GM21825 (cell line): ENCODE results near the gene SPIB.
"Not testable (repeated sequence)": the region's sequence is repeated elsewhere in the genome, so short reads cannot be mapped to it uniquely, and the experiment has no call there.

Experiments
- ATAC-seq: cut with Tn5 transposase; IDR thresholded peaks from one replicate; pipeline ENCODE4 v1.9.1; 2021; ENCODE audit warnings: mild to moderate bottlenecking, moderate library complexity; ENCODE audit not compliant: unreplicated experiment

Gene SPIB

DNA sequence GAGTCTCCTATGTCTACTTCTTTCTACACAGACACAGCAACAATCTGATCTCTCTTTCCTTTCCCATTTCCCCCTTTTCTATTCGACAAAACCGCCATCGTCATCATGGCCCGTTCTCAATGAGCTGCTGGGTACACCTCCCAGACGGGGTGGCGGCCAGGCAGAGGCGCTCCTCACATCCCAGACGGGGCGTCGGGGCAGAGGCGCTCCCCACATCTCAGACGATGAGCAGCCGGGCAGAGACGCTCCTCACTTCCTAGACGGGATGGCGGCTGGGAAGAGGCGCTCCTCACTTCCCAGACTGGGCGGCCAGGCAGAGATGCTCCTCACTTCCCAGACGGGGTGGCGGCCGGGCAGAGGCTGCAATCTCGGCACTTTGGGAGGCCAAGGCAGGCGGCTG, 27.8 kb upstream of the SPIB start:
- not testable (repeated sequence) for ATAC-seq

DNA sequence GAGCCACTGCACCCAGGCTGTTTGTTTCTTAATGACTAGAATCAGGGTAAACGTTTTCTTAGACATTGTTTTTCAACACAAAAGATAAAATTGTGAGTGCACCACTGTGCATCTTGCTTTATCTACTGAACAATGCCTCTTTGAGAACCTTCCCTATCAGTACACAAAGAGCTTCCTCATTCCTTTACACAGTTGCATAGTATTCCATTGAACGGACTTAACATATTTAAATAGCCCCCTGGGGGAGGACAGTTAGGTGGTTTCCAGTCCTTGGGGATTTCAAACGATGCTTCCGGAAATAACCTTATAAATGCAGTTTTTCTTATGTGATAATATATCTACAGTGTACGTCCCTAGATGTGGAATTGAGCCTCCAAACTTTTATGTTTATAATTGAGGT, 26.0 kb upstream of the SPIB start:
- no peak for ATAC-seq

DNA sequence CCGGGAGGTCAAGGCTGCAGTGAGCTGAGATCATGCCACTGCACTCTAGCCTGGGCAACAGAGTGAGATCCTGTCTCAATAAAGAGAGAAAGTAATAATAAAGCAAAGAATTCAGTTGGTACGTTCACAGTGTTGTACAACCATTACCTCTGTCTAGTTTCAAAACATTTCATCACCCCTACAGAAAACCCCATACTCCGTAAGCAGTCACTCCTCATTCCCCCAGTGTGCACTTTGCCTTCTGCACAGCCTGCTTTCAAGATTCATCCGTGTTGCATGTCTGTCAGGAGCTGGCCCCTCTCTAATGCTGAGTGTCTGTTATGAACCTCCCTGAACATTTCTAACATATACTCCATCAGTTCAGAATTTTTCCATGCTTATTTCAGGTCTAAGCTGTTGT, 25.1 kb upstream of the SPIB start:
- no peak for ATAC-seq

- no peak for ATAC-seq
These were observed 24.7 kb upstream of the SPIB start for GRCh38 chr19:50394017-50394416.

- ATAC-seq, result no peak
These were observed 19.9 kb upstream of the SPIB start for GRCh38 chr19:50398675-50399367.

DNA sequence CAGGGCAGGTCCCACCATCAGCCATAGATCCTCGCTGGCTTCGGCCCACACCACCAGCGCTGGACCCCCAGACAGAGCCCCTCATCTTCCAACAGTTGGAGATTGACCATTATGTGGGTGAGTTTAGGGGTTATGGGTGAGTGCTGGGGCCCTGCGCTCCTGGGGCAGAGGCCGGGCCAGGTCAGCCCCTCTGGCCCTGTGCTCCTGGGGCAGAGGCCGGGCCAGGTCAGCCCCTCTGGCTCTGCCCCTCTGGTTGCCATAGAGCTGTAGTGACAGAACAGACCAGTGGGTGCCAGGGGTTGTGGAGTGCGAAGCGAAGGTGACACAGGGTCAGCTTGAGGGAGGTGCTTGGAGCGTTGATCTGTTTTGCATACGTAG, 19.4 kb upstream of the SPIB start:
- no peak for ATAC-seq

GRCh38 chr19:50401605-50402450, 16.9 kb upstream of the SPIB start:
- ATAC-seq, result no peak

DNA sequence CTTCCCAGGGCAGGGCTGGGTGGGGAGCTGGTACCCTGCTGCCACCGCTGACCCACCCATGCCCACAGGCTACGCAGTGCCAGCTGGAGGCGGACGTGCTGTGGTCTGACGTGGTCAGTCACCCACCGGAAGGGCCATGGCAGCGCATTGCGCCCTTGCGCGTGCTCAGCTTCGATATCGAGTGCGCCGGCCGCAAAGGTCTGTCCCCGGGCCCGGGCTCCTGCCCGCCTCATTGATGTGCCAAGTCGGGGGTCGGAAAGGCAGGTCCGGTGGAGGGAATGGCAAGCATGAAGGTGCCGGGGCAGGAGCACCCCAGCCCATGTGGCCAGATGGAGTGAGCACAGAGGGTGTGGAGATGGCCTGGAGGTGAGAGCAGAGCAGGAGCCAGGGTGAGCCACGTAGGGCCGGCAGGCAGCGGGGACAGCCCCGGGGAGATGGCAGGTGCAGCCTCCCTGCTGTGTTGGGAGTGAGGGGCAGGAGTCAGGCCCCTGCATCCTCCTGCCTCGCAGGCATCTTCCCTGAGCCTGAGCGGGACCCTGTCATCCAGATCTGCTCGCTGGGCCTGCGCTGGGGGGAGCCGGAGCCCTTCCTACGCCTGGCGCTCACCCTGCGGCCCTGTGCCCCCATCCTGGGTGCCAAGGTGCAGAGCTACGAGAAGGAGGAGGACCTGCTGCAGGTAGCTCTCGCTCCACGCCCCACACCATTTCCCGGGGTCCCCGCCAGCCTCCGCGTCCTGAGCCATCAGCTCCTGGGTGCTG, 16.0 kb upstream of the SPIB start:
- ATAC-seq, result no peak

- ATAC-seq, result no peak
These were observed 12.4 kb upstream of the SPIB start for GRCh38 chr19:50406156-50406820.

- ATAC-seq, result no peak
These were observed 11.9 kb upstream of the SPIB start for GRCh38 chr19:50406829-50407228.

GRCh38 chr19:50409347-50409746, 9.4 kb upstream of the SPIB start:
- no peak for ATAC-seq

DNA sequence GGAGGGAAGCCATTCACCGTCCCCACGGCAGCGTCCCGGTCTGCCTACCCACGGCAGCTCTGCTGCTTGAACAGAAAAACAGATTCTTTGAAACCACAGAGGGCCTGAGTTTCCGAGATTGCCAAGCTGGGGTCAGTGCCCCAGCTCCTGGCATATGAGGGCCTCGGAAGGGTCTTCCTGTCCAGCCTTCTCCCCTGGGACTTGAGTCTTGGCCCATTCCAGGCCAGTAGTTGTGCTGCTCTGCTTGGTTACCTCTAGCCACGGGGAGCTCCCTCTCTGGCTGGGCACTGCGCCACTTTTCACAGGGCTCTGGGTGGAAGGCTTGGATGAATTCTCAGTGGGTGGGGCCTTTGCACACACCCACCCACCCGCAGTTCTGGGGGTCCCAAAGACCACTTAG, 8.6 kb upstream of the SPIB start:
- ATAC-seq, result no peak

DNA sequence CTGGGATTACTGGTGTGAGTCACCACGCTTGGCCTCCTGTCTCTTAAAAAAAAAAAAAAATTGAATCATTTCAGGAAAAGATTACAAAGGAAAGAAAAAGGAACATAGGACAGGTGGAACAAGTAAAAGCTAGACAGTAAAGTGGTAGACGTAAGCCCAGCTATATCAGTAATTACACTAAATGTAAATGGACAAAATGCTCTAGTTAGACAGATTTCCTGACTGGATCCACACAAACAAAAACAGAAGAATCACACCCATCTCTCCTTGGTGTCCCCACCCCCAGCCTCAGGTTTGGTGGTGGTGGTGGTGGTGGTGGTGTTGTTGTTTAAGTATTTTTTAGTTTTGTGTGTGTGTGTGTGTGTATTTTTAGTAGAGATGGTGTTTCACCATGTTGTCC, 6.3 kb upstream of the SPIB start:
- ATAC-seq, result no peak

DNA sequence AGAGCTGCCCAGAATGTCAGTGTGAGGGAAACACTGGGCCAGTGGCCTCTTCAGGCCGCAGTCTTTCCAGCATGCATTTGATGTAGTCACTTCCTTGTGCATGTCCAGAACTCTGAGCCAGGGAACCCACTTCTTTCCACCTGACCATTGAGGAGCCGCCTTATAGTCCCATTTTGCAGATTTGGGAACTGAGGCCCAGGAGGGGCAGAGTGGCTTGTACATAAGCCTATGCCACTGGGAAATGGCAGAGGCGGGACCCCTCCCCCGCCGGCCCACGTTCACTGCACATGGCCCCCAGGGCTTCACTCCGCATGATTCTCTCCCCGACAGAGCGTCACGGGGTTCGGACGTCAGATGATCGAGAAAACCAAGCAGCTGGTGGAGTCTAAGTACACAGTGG, 5.6 kb upstream of the SPIB start:
- ATAC-seq, result no peak

DNA sequence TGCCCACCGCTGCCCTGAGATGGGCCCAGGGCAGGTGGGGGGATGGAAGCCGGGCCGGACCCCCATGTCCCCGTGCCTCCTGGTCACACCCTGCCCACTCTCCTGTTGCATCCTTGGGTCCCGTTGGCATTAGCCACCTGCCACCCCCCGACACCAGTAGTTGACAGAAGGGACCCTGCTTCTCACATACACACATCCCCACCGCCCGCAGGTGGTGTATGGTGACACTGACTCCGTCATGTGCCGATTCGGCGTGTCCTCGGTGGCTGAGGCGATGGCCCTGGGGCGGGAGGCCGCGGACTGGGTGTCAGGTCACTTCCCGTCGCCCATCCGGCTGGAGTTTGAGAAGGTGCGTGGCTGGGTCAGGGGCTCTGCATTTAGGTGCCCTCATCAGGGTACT, 5.2 kb upstream of the SPIB start:
- no peak for ATAC-seq

DNA sequence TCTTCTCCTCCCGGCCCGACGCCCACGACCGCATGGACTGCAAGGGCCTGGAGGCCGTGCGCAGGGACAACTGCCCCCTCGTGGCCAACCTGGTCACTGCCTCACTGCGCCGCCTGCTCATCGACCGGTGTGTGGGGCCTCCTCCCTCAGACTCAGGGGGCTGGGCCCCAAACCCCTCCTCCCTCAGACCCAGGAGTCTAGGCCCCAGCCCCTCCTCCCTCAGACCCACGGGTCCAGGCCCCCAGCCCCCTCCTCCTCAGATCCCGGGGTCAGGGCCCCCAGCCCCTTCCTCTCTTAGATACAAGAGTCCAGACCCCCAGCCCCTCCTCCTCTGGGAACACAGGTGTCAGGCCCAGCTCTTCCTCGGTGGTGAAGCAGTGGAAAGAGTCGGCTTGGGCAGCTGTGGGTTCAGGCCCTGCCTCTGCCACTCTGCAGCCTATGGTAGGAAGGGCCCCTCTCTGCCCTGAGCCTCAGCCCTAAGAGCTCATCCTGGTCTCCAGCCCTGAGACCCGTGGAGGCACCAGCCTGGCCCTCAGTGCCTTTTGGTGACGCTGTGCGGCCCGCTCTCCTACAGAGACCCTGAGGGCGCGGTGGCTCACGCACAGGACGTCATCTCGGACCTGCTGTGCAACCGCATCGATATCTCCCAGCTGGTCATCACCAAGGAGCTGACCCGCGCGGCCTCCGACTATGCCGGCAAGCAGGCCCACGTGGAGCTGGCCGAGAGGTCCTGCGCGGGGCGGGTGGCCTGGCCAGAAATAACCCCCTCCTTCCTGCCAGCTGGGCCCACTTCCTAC, 3.7 kb upstream of the SPIB start:
- ATAC-seq, result peak; percentile 1

- ATAC-seq, result peak; percentile 41
These were observed 3.1 kb upstream of the SPIB start for GRCh38 chr19:50415661-50416033.

DNA sequence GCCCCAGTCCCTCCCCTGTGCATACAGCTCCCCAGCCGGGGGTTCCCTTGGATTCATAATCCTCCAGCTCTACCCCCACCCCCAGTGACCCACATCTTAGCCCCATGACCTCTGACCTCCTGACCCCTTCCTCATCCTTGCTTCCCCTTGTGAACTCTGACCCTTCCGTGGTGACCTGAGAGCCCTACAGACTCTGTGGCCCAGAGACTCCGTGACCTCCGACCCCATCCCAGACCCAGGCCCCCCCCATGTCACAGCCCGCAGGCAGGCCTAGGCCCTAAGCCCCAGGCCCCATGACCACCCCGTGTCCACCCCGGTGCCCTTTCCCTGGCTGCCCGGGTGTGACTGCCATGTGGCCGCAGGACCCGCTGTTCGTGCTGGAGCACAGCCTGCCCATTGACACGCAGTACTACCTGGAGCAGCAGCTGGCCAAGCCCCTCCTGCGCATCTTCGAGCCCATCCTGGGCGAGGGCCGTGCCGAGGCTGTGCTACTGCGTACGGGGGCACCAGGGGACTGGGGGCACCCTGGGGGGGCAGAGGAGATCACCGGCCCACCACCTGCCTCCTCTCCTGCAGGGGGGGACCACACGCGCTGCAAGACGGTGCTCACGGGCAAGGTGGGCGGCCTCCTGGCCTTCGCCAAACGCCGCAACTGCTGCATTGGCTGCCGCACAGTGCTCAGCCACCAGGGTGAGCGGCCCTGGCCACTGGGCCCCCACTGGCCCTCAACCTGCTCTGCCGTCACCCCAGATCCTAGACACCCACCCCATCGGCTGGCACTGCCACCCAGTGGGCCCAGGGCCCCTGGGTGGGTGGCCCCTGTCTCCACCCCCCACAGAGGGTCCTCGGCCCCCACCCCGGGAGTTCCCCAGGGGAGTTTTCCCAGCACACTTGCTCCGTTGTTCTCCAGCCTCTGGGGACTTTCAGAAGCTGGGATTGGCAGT, 2.4 kb upstream of the SPIB start:
- ATAC-seq, result no peak
